SK-N-SH (cell line): ENCODE data around the gene NUDT14. TPM values are rescaled to one million over a fixed set of nuclear protein-coding genes. Genes with fewer than 3 reads are reported as not detected.

Experiments
- CTCF ChIA-PET: fragments of 300-600, 350-600 bp; formaldehyde crosslinking; extraction: SDS; loops from one replicate; lab custom pipeline; 2021; lab: Yijun Ruan, JAX
- POLR2A ChIA-PET: fragments of 350-600 bp; sonication (Branson Sonifier 250); formaldehyde crosslinking; extraction: SDS; loops from one replicate; lab custom pipeline; 2020; ENCODE audit warnings: antibody characterized with exemption, inconsistent platforms; lab: Yijun Ruan, JAX
- DNase-seq: peaks from one replicate; pipeline ENCODE4 v3.0.0; 2012
- H2AFZ ChIP-seq: fragments of 200-600 bp; sonication (generic); 2 replicates; pipeline ENCODE4 v1.8.1; 2016; ENCODE audit warnings: antibody characterized with exemption, mild to moderate bottlenecking, low read depth
- H3F3A ChIP-seq: fragments of 200-600 bp; sonication (generic); replicated peaks from 2 replicates; pipeline ENCODE3; 2016; ENCODE audit warnings: antibody characterized with exemption, mild to moderate bottlenecking; ENCODE audit not compliant: insufficient read depth
- H3K27ac ChIP-seq, 2 experiments: fragments of 200-500 bp in 1 of 2; fragments of 200-600 bp in 1 of 2; sonication (Bioruptor generic) in 1 of 2; sonication (generic), shearing (Covaris generic) in 1 of 2; 2 replicates each; pipeline versions ENCODE4 v1.5.1 to v1.6.1; 2014 to 2016; ENCODE audit warnings: low read depth in 2 of 2, inconsistent platforms in 1 of 2, low read length in 1 of 2, mild to moderate bottlenecking in 1 of 2, mixed read lengths in 1 of 2
- H3K27me3 ChIP-seq: fragments of 200-600 bp; sonication (generic), shearing (Covaris generic); 2 replicates; pipeline ENCODE4 v1.6.1; 2016; ENCODE audit warnings: mixed run types; ENCODE audit not compliant: insufficient read depth
- H3K36me3 ChIP-seq, 2 experiments: fragments of 200-500 bp in 1 of 2; fragments of 200-600 bp in 1 of 2; sonication (Bioruptor generic) in 1 of 2; sonication (generic) in 1 of 2; replicated peaks in 1 of 2; 2 replicates each; pipeline versions ENCODE3 to v1.5.1; 2014 to 2016; ENCODE audit warnings: low read length in 1 of 2, mild to moderate bottlenecking in 1 of 2; ENCODE audit not compliant: insufficient read depth in 2 of 2, control insufficient read depth in 1 of 2
- H3K4me1 ChIP-seq, 2 experiments: fragments of 200-500 bp in 1 of 2; fragments of 200-600 bp in 1 of 2; sonication (Bioruptor generic) in 1 of 2; sonication (generic), shearing (Covaris generic) in 1 of 2; 2 replicates each; pipeline versions ENCODE4 v1.5.1 to v1.6.1; 2014 to 2016; ENCODE audit warnings: low read depth in 1 of 2, low read length in 1 of 2, mixed run types in 1 of 2; ENCODE audit not compliant: insufficient read depth in 2 of 2, control insufficient read depth in 1 of 2
- H3K4me2 ChIP-seq: fragments of 200-600 bp; sonication (generic), shearing (Covaris generic); 2 replicates; pipeline ENCODE4 v1.6.1; 2017; ENCODE audit warnings: mixed run types
- H3K4me3 ChIP-seq, 2 experiments: fragments of 200-500 bp in 1 of 2; fragments of 200-600 bp in 1 of 2; sonication (Bioruptor generic) in 1 of 2; sonication (generic), shearing (Covaris generic) in 1 of 2; 2 replicates each; pipeline versions ENCODE4 v1.5.1 to v1.8.1; 2014 to 2016; ENCODE audit warnings: low read depth in 2 of 2, inconsistent platforms in 1 of 2, low read length in 1 of 2, mild to moderate bottlenecking in 1 of 2, mixed read lengths in 1 of 2, moderate library complexity in 1 of 2
- H3K79me2 ChIP-seq: fragments of 200-600 bp; sonication (generic); 2 replicates; pipeline ENCODE4 v1.8.1; 2017; ENCODE audit warnings: mild to moderate bottlenecking; ENCODE audit not compliant: insufficient read depth
- H3K9ac ChIP-seq: fragments of 200-600 bp; sonication (generic); 2 replicates; pipeline ENCODE4 v1.6.1; 2017; ENCODE audit warnings: mixed run types
- H3K9me2 ChIP-seq: fragments of 200-600 bp; sonication (generic); 2 replicates; pipeline ENCODE4 v1.6.1; 2017; ENCODE audit warnings: mixed run types
- H3K9me3 ChIP-seq: fragments of 200-600 bp; sonication (generic); 2 replicates; pipeline ENCODE4 v1.6.1; 2017; ENCODE audit warnings: mixed run types, mild to moderate bottlenecking, moderate library complexity
- H4K20me1 ChIP-seq: fragments of 200-600 bp; sonication (generic); 2 replicates; pipeline ENCODE4 v1.6.1; 2017; ENCODE audit warnings: mild to moderate bottlenecking, mixed run types; ENCODE audit not compliant: insufficient read depth
- ELF1 ChIP-seq: IDR thresholded peaks from 2 replicates; pipeline ENCODE4 v1.4.0; 2012
- EP300 ChIP-seq, 2 experiments: IDR thresholded peaks; 2 replicates each; pipeline versions ENCODE4 v1.4.0 to v1.6.1; 2012; ENCODE audit warnings: borderline replicate concordance in 1 of 2, low read depth in 1 of 2, low read length in 1 of 2
- FOSL2 ChIP-seq: IDR thresholded peaks from 2 replicates; pipeline ENCODE4 v1.4.0; 2012; ENCODE audit warnings: low read depth, mild to moderate bottlenecking, moderate library complexity, borderline replicate concordance
- FOXJ3 ChIP-seq: sonication (generic); formaldehyde crosslinking; IDR thresholded peaks from 2 replicates; pipeline ENCODE4 v1.5.1; 2020; ENCODE audit warnings: mild to moderate bottlenecking, missing genetic modification reagents
- FOXM1 ChIP-seq: IDR thresholded peaks from 2 replicates; pipeline ENCODE4 v1.4.0; 2012; ENCODE audit warnings: low read depth, mild to moderate bottlenecking
- IRF3 ChIP-seq: fragments of 150-350 bp; IDR thresholded peaks from 2 replicates; pipeline ENCODE4 v1.6.1; 2016; ENCODE audit warnings: mild to moderate bottlenecking, low read depth, low read length
- JUND ChIP-seq: IDR thresholded peaks from 2 replicates; pipeline ENCODE4 v1.4.0; 2012
- MXI1 ChIP-seq: IDR thresholded peaks from 2 replicates; pipeline ENCODE4 v1.6.1; 2012; ENCODE audit warnings: mild to moderate bottlenecking, low read depth, low read length, improper control_type of control experiment
- NFIC ChIP-seq: IDR thresholded peaks from 2 replicates; pipeline ENCODE4 v1.4.0; 2012; ENCODE audit warnings: borderline replicate concordance
- NRF1 ChIP-seq: IDR thresholded peaks from 2 replicates; pipeline ENCODE4 v1.6.1; 2012; ENCODE audit warnings: low read depth, mild to moderate bottlenecking, low read length
- RAD21 ChIP-seq: IDR thresholded peaks from 2 replicates; pipeline ENCODE4 v1.6.1; 2012; ENCODE audit warnings: mild to moderate bottlenecking, low read length
- RCOR1 ChIP-seq: fragments of 150-350 bp; IDR thresholded peaks from 2 replicates; pipeline ENCODE4 v1.6.1; 2017; ENCODE audit warnings: antibody characterized with exemption, low read length
- REST ChIP-seq: IDR thresholded peaks from 2 replicates; pipeline ENCODE4 v1.6.1; 2012; ENCODE audit warnings: mild to moderate bottlenecking, low read depth, low read length, moderate library complexity
- SMC3 ChIP-seq: IDR thresholded peaks from 2 replicates; pipeline ENCODE4 v1.6.1; 2012; ENCODE audit warnings: low read depth, low read length, improper control_type of control experiment
- TCF12 ChIP-seq: IDR thresholded peaks from 2 replicates; pipeline ENCODE4 v1.4.0; 2012
- TEAD4 ChIP-seq: IDR thresholded peaks from 2 replicates; pipeline ENCODE4 v1.4.0; 2012; ENCODE audit warnings: mild to moderate bottlenecking, borderline replicate concordance; ENCODE audit not compliant: insufficient read depth
- USF2 ChIP-seq: fragments of 150-350 bp; IDR thresholded peaks from 2 replicates; pipeline ENCODE4 v1.6.1; 2017; ENCODE audit warnings: antibody characterized with exemption, low read length, low read depth, borderline replicate concordance
- WGBS: methylation state at CpG from one replicate; pipeline ENCODE4 v1.1.6; 2017; ENCODE audit warnings: low lambda C conversion rate; 5-methylcytosine and 5-hydroxymethylcytosine counted together
- polyA plus RNA-seq, 3 experiments: library from polyadenylated mRNA; depleted of rRNA; stranded (reverse); fragments of >200 nt; gene quantifications; 2 replicates each; pipeline ENCODE4 v1.2.3, GENCODE V29; 2012
- TF ChIP-seq, protein P1 (sequence below): IDR thresholded peaks from 2 replicates; pipeline ENCODE4; 2012
- TF ChIP-seq, protein P2 (sequence below): IDR thresholded peaks from 2 replicates; pipeline ENCODE4 v1.4.0; 2012; ENCODE audit warnings: low read depth, borderline replicate concordance

NUDT14 gene
- polyA plus RNA-seq, 1 of the 3 experiments (the other 2 are of a cell fraction) = 18.4 TPM

- Histone ChIP-seq H2AFZ (no peak within 1 kb of the TSS), H3K4me1 (peaks cover 4 to 11% of the 10 kb centered on the region in 2 experiments; a peak in 2 of 4 replicates), H3K9me3 (no peaks in the 10 kb centered on the region), H3F3A (no peaks in the 10 kb centered on the region), H3K9me2 (no peaks in the 10 kb centered on the region), H3K27me3 (peaks cover 9% of the 10 kb centered on the region; the same call in 1 of the 2 replicates), H4K20me1 (0 out of 2 replicates have a peak, but pooled peaks cover 3% of the 10 kb centered on the region), H3K79me2 (no peaks in the 10 kb centered on the region), H3K27ac (no peak within 1 kb of the TSS), H3K9ac (no peak within 1 kb of the TSS), H3K36me3 (no peaks in the 10 kb centered on the region), H3K4me2 (peak within 1 kb of the TSS; percentile 68; the same call in 1 of the 2 replicates), H3K4me3 (peak within 1 kb of the TSS; percentile 41 to 44; a peak in 3 of 4 replicates)
- CTCF ChIA-PET = interaction anchor here (0.6 to 2.5 kb wide), 16 partner anchors 8 to 321 kb away, joined by 3 to 12 read pairs (median 5); no protein-coding TSS in a partner anchor
- DNase-seq = peak; percentile 84
- TF ChIP-seq, protein P1, sequence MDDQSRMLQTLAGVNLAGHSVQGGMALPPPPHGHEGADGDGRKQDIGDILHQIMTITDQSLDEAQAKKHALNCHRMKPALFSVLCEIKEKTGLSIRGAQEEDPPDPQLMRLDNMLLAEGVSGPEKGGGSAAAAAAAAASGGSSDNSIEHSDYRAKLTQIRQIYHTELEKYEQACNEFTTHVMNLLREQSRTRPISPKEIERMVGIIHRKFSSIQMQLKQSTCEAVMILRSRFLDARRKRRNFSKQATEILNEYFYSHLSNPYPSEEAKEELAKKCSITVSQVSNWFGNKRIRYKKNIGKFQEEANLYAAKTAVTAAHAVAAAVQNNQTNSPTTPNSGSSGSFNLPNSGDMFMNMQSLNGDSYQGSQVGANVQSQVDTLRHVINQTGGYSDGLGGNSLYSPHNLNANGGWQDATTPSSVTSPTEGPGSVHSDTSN = peak; percentile 86
- TF ChIP-seq RAD21 = no peak
- WGBS = no CpG with 5 or more reads among the region's 84 CpGs
- POLR2A ChIA-PET = interaction anchor here (0.6 kb wide), 1 partner anchor 254 kb away, joined by 4 read pairs; no protein-coding TSS in a partner anchor
Observed at GRCh38 chr14:105168496-105168978, 12.6 kb downstream of the NUDT14 start, which contains the start of gene JAG2. JAG2 (minus strand) TSS chr14:105168776; CDS start chr14:105168420, 356 bp downstream.

DNA sequence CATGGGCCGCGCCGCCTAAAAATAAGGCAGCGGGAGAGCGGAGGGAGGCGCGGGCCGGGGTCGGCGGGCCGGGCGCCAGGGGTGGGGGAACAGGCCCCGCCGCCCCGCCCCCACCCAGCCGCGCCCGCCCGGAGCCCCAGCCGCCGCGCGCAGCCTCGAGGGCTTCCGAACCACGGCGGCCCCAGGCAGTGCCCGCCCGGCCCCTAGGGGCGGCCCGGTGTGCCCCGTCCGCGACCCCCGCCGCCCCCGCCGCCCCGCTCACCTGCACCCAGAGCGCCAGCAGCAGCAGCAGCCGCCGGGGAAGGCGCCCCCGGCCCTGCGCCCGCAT is 13.1 kb downstream of the NUDT14 start:
- Histone ChIP-seq H3K4me3 (peak overlapping the region in 1 of 2 experiments; percentile 41; a peak in 1 of 4 replicates), H3K9ac (no peak overlapping the region), H3F3A (no peaks in the 10 kb centered on the region), H3K36me3 (no peaks in the 10 kb centered on the region), H4K20me1 (0 out of 2 replicates have a peak, but pooled peaks cover 3% of the 10 kb centered on the region), H3K9me2 (no peaks in the 10 kb centered on the region), H3K27me3 (peaks cover 9% of the 10 kb centered on the region; the same call in 1 of the 2 replicates), H3K27ac (no peak overlapping the region), H3K4me2 (peak overlapping the region; percentile 68; the same call in 1 of the 2 replicates), H2AFZ (no peak overlapping the region), H3K9me3 (no peaks in the 10 kb centered on the region), H3K4me1 (peaks cover 4 to 11% of the 10 kb centered on the region in 2 experiments; a peak in 2 of 4 replicates), H3K79me2 (no peaks in the 10 kb centered on the region)
- POLR2A ChIA-PET = interaction anchor here (0.6 kb wide), 1 partner anchor 255 kb away, joined by 4 read pairs; no protein-coding TSS in a partner anchor
- WGBS = no CpG with 5 or more reads among the region's 46 CpGs
- CTCF ChIA-PET = interaction anchor here (0.6 to 2.5 kb wide), 14 partner anchors 9 to 321 kb away, joined by 3 to 12 read pairs (median 4); no protein-coding TSS in a partner anchor
- peak; percentile 68 for DNase-seq
- TF ChIP-seq FOXJ3 = no peak
- no peak for TF ChIP-seq TEAD4
- TF ChIP-seq USF2 = no peak
- TF ChIP-seq NRF1 = no peak
- TF ChIP-seq, protein P2, sequence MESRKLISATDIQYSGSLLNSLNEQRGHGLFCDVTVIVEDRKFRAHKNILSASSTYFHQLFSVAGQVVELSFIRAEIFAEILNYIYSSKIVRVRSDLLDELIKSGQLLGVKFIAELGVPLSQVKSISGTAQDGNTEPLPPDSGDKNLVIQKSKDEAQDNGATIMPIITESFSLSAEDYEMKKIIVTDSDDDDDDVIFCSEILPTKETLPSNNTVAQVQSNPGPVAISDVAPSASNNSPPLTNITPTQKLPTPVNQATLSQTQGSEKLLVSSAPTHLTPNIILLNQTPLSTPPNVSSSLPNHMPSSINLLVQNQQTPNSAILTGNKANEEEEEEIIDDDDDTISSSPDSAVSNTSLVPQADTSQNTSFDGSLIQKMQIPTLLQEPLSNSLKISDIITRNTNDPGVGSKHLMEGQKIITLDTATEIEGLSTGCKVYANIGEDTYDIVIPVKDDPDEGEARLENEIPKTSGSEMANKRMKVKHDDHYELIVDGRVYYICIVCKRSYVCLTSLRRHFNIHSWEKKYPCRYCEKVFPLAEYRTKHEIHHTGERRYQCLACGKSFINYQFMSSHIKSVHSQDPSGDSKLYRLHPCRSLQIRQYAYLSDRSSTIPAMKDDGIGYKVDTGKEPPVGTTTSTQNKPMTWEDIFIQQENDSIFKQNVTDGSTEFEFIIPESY = no peak
- TF ChIP-seq MXI1 = no peak
- no peak for TF ChIP-seq REST
- TF ChIP-seq FOXM1 = no peak
- no peak for TF ChIP-seq ELF1
- TF ChIP-seq JUND = no peak
- no peak for TF ChIP-seq EP300 (IDR thresholded peaks at IDR 0.05; ENCODE audit: borderline replicate concordance in 1 of 2, low read depth in 1 of 2, low read length in 1 of 2)
- TF ChIP-seq SMC3 = no peak
- no peak for TF ChIP-seq IRF3
- TF ChIP-seq RCOR1 = no peak
- no peak for TF ChIP-seq NFIC
- no peak for TF ChIP-seq TCF12
- no peak for TF ChIP-seq FOSL2
